IPS DF 19.7 (cell line): Measurements from ENCODE around the gene EDA.

Experiments used
- DNase-seq: peaks from one replicate; pipeline ENCODE4 v3.0.0-alpha.2; 2013; ENCODE audit warnings: low read depth, low spot score

The EDA gene

DNA sequence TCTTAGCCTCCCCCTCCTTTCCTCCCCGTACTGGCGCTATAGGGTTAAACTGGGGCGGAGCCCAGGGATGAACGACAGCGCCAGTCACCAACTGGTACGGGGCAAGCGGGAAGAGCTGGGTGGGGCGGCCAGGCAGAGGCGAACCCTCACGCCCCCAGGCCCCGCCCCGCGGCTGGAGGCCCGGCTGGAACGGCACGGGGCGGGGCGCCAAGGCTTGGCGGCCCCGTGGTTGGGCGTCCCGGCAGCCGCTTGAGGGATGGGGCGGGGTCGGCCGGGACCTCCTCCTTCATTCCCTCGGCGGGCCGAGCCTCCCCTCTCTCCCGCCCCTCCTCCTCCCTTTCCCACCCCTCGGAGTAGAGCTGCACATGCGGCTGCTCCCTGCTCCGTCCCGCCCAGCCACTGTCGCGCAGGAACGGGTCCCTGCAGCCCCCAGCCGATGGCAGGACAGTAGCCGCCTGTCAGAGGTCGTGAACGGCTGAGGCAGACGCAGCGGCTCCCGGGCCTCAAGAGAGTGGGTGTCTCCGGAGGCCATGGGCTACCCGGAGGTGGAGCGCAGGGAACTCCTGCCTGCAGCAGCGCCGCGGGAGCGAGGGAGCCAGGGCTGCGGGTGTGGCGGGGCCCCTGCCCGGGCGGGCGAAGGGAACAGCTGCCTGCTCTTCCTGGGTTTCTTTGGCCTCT lies at the start of gene EDA:
Gene EDA (plus strand): TSS at position 335 of the 678 bp plus-strand sequence.
- no peak for DNase-seq

- no peak for DNase-seq
Measured at GRCh38 chrX:69568828-69569227, 47.1 kb upstream of the EDA start.

- DNase-seq = no peak
Measured at GRCh38 chrX:69597399-69597798, 18.5 kb upstream of the EDA start.

GRCh38 chrX:69600182-69600581 lies 15.7 kb upstream of the EDA start:
- no peak for DNase-seq

- no peak for DNase-seq
Measured at GRCh38 chrX:69603566-69604194, 12.2 kb upstream of the EDA start.

DNA sequence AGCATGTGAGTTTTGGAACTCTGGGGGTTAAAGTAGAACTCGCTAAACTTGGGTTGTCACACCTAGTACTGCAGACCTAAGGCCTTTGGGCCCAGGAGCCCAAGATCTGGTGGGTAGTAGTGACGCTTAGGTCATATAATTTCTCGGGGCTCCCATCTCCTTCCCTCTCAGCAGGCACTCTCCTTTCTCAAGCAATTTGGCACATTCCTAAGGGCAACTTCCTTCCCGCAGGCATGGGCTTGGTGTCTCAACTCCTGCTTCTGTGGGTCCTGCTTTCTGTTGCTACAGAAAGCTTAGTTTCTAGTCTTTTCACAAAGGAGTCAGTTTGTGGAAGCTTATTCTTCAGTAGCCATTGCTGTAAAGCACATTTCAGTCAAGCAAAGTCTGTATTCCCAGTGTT lies 10.4 kb upstream of the EDA start:
- DNase-seq = no peak

DNA sequence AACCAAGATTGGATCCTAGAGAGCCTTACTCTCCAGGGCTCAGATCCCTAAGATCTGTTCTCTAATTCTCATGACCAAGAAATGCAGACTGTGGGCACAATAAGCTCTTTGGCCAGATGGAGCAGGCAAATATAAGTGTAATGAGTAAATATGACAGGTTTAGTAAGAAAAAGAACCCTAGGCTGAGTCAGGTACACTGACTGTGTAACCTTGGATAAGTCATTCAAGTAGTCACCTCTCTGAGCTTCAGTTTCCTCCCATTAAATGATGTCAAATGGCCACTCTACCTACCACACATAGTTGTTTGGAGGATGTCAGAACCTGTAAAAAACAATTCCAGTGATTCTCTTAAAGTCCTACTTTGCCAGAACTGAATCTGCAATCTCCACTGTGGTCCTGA lies 8.3 kb upstream of the EDA start:
- DNase-seq = no peak

- no peak for DNase-seq
Measured at GRCh38 chrX:69613946-69614345, 2.0 kb upstream of the EDA start.

GRCh38 chrX:69614886-69615285 lies 1.0 kb upstream of the EDA start:
- no peak for DNase-seq

DNA sequence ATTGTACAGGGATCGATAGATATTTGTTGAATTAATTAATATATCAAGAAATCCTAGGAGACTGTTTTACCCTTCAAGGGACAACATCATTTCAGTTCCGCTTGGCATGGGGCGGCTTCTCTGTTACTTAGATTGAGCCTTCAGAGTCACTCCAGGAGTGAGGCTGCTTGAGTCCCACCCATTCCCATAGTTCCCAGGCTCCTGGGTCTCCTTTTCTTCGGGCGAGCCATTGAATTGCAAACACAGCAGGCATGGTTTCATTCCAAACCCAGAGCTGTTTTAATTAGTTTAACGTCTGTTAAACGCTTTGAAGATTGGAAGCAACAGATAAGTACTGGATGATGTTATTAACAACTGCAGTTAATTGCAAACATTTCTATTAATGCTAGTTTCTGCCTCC lies 571 bp upstream of the EDA start:
- DNase-seq = no peak

DNA sequence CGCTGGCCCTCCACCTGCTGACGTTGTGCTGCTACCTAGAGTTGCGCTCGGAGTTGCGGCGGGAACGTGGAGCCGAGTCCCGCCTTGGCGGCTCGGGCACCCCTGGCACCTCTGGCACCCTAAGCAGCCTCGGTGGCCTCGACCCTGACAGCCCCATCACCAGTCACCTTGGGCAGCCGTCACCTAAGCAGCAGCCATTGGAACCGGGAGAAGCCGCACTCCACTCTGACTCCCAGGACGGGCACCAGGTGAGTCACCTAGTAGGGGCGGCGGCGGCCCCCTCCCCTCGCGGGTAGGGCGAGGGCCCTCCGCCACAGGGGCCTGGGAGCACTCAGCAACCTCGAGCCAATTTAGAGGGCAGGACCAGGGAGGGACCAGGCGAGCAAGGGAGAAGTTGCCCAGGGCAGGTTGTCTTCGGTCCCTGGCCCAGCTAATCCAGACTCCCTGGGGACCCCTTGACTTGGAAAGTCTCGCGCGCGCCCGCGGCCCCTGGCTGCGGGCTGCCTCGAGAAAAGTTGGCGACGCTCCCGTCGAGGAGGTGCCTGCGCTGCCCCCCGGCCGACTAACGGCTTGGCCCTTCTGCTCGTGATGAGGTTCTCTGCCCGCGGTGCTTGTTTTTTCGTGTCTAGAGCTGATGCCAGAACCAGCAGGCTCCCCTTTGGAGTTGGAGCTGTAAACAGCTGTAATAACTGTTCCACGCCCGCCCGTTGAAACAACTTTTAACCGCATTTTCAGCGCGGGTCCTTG lies 717 bp downstream of the EDA start:
- no peak for DNase-seq

DNA sequence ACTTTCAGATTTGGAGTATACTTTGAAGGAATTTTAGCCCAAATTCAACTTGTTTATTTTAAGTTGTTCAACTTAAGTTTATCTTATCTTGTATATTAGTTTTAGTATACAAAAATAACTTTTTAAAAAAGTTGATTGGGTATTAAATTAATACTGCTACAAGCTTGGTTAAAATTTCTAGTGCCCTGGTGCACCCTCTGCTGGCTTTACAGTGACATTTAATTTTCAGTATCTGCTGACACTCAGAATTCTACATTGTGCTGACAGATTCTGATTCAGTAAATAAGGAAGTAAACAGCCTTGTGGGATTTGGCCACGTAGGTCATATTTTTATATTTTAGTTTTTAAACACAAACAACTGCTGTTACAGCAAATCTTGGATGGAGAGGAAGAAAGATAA lies 2.9 kb downstream of the EDA start:
- no peak for DNase-seq

DNA sequence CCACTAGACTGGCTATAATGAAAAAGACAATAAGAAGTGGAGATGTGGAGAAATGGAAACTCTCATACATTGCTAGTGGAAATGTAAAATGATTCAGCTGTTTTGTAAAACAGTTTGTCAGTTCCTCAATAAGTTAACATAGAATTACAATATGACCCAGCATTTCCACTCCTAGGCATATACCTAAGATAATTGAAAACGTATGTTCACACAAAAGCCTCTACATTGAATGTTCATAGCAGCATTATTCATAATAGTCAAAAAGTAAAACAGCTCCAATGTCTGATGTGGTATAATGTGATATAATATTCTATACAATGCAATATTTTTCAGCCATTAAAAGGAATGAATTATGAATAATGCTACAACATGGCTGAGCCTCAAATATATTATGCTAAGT lies 10.2 kb downstream of the EDA start:
- DNase-seq = no peak

- DNase-seq = no peak
Measured at GRCh38 chrX:69627744-69628143, 11.8 kb downstream of the EDA start.

- DNase-seq = no peak
Measured at GRCh38 chrX:69630147-69630546, 14.2 kb downstream of the EDA start.

DNA sequence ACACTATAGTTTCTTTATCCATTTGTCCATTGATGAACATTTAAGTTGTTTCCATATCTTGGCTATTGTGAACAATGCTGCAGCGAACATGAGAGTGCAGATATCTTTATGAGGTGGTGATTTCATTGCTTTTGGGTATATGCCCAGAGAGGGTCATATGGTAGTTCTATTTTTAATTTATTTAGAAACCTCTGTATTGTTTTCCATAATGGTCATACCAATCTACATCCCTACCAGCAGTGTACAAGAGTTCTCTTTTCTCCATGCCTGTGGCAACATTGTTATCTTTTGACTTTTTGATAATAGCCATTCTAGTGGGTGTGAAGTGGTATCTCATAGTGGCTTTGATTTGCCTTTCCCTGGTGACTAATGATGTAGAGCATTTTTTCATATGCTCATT lies 48.8 kb downstream of the EDA start:
- no peak for DNase-seq

GRCh38 chrX:69670001-69670555 lies 54.2 kb downstream of the EDA start:
- no peak for DNase-seq

- no peak for DNase-seq
Measured at GRCh38 chrX:69674891-69675290, 59.0 kb downstream of the EDA start.

GRCh38 chrX:69705818-69706217 lies 89.9 kb downstream of the EDA start:
- DNase-seq = no peak

- DNase-seq = no peak
Measured at GRCh38 chrX:69718102-69718501, 102.2 kb downstream of the EDA start.

- no peak for DNase-seq
Measured at GRCh38 chrX:69724307-69724706, 108.4 kb downstream of the EDA start.

GRCh38 chrX:69740317-69740716 lies 124.4 kb downstream of the EDA start:
- no peak for DNase-seq

- no peak for DNase-seq
Measured at GRCh38 chrX:69741721-69742120, 125.8 kb downstream of the EDA start.
